Esophagus (tissue), 2 donors: Measurements from ENCODE around the gene TPRN. TPM values are rescaled to one million over a fixed set of nuclear protein-coding genes. Genes with fewer than 3 reads are reported as not detected.

Experiments used
- H3K27ac ChIP-seq, 2 donors: one replicate each; pipeline ENCODE4 v1.5.1; 2013; ENCODE audit warnings: low read depth in 2 of 2, mild to moderate bottlenecking in 2 of 2, inconsistent platforms in 1 of 2, low read length in 1 of 2, moderate library complexity in 1 of 2
- H3K27me3 ChIP-seq, 2 donors: one replicate each; pipeline ENCODE4 v1.6.1; 2013; ENCODE audit warnings: low read length in 2 of 2, control low read depth in 1 of 2, mild to moderate bottlenecking in 1 of 2; ENCODE audit not compliant: insufficient read depth in 2 of 2, control insufficient read depth in 1 of 2
- H3K36me3 ChIP-seq, 2 donors: one replicate each; pipeline ENCODE4 v1.6.1; 2013; ENCODE audit warnings: low read length in 1 of 2; ENCODE audit not compliant: control insufficient read depth in 2 of 2, insufficient read depth in 2 of 2
- H3K4me1 ChIP-seq, 2 donors: one replicate each; pipeline ENCODE4 v1.6.1; 2013; ENCODE audit warnings: low read length in 1 of 2; ENCODE audit not compliant: control insufficient read depth in 2 of 2, insufficient read depth in 2 of 2
- H3K4me3 ChIP-seq, 2 donors: one replicate each; pipeline ENCODE4 v1.5.1; 2013; ENCODE audit warnings: low read length in 2 of 2, mild to moderate bottlenecking in 2 of 2, low read depth in 1 of 2, moderate library complexity in 1 of 2
- H3K9me3 ChIP-seq, 2 donors: one replicate each; pipeline ENCODE4 v1.6.1; 2013; ENCODE audit warnings: mild to moderate bottlenecking in 2 of 2, low read depth in 1 of 2, low read length in 1 of 2, moderate library complexity in 1 of 2; ENCODE audit not compliant: control insufficient read depth in 2 of 2, insufficient read depth in 1 of 2
- WGBS, 2 donors: extraction: QIAGEN DNeasy Blood & Tissue Kit; methylation state at CpG; one replicate each; pipeline ENCODE4 v1.1.7; 2013; 5-methylcytosine and 5-hydroxymethylcytosine counted together
- polyA plus RNA-seq, 2 donors: library from polyadenylated mRNA; stranded (reverse); fragments of 200-250 nt; gene quantifications; one replicate each; pipeline ENCODE4 v1.2.3, GENCODE V29; 2013
- donor health status: healthy with polysubstance abuse.
- donor health status: Bipolar disorder and iron deficiency.

Gene TPRN
- polyA plus RNA-seq, 2 donors, result 12.8 to 19.9 TPM

DNA sequence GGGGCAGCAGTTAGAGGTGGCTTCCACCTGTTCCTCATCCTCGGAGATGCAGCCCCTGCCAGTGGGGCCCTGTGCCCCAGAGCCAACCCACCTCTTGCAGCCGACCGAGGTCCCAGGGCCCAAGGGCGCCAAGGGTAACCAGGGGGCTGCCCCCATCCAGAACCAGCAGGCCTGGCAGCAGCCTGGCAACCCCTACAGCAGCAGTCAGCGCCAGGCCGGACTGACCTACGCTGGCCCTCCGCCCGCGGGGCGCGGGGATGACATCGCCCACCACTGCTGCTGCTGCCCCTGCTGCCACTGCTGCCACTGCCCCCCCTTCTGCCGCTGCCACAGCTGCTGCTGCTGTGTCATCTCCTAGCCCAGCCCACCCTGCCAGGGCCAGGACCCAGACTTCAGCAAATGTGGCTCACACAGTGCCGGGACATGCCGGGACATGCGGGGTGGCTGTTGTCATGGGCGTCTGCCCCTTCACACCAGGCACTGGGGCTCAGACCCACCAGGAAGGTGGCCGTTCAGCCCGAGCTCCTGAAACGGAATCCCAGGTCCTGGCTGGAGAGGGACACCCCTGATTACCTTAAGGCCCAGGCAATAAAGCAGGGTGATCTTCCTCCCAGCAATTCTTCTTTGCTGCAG, 25.3 kb upstream of the TPRN start:
- Histone ChIP-seq H3K27me3 (no peaks in the 10 kb centered on the region), H3K27ac (peak overlapping the region; percentile 93 to 94), H3K4me1 (peaks cover 3 to 25% of the 10 kb centered on the region in 2 donors), H3K36me3 (peaks cover 0 to 8% of the 10 kb centered on the region in 2 donors), H3K4me3 (peak overlapping the region; percentile 64 to 66), H3K9me3 (no peaks in the 10 kb centered on the region)
- WGBS, 2 donors, result 74 to 78% methylated on average over 20 to 21 of the region's 21 CpGs

DNA sequence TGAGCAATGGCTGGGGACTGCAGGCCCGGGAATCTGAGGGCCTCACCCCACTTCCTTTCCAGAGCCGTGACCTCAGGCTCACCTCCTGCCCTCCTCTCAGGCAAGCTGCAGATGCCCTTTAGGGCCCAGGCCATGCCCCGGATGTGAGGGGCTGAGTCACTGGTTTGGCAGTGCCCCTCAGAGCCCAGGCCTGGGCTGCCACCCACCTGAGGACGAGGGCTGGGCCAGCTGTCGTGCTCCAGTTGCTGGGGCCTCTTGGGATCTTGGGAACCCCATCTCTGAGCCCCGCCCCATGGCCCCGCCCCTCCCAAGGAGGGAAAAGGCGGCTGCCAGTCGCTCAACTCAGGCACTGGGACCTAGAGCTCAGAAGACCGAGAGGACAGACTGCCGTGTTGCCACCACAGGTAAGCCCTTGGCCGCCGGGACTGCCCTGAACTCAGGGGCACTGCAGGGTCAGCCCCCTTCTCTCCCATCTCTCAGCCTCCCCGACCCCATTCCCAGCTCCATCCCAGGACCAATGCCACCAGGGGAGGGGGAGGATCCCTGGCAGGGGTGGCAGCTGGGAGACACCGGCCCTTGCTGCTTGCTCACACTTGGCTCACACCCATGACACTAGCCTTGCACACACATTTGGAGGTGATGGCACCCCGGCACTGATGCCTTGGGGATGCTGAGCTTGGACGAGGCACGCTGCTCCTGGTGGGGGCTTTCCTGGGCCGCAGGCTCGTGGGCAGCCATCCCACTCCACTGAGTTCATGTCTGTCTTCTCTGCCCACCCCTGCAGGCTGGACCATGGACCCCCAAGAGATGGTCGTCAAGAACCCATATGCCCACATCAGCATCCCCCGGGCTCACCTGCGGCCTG, 24.5 kb upstream of the TPRN start, which contains the start of gene CYSRT1:
Gene CYSRT1, plus strand, starts transcription at position 345 of the 865 bp plus-strand sequence. Its CDS starts 448 bp downstream, at position 793.
- Histone ChIP-seq H3K4me3 (peak within 1 kb of the TSS; percentile 66 to 67), H3K27ac (peak within 1 kb of the TSS; percentile 94 to 96), H3K27me3 (no peaks in the 10 kb centered on the region), H3K9me3 (no peaks in the 10 kb centered on the region), H3K36me3 (peaks cover 0 to 8% of the 10 kb centered on the region in 2 donors), H3K4me1 (peaks cover 3 to 25% of the 10 kb centered on the region in 2 donors)
- 44 to 48% methylated on average over 22 to 23 of the region's 23 CpGs for WGBS, 2 donors

DNA sequence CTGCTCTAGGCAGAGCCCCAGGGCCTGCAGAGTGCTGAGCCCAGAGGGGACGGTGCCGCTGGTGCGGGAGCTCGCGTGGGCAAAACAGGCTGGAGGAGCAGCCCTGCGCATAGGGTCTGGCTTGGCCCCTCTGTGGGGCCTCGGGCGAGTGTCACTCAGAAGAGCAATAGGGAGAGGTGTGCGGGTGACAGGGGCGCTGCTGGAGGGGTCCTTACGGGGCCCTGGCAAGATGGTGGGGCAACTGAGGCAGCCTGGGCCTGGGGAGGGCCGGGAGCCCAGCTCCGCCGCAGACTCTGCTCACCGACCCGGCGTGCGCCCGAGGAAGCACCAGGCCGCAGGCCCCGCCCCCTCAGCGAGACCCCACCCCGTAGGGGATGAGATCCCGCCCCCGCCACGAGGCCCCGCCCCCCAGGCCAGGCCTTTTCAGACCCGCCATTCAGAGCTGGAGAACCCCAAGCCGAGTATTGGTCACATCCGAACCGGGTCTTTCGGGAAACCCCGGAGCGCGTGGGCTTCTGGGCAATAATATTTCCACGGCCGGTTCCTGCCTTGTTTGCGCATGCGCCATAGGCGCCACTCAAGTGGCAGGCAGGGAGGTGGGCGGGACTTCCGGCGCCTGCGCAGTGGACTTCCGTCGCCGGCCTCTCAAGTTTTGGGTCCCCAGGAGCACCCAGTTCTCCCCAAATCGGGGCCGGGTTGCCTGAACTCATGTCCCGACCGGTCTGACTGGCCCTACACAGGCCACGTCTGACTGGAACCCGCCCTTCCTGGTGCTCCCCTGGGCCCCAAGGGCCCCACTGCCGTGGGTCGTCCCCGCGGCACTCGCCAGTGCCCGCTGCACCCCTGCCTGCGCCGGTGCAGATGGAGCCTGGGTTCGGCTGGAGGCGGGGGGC, 22.8 kb upstream of the TPRN start:
- Histone ChIP-seq H3K4me1 (peaks cover 3 to 33% of the 10 kb centered on the region in 2 donors), H3K4me3 (peak overlapping the region; percentile 66 to 67), H3K36me3 (peaks cover 0 to 18% of the 10 kb centered on the region in 2 donors), H3K9me3 (no peaks in the 10 kb centered on the region), H3K27ac (peak overlapping the region; percentile 96), H3K27me3 (no peaks in the 10 kb centered on the region)
- 1% methylated on average over 62 to 63 of the region's 63 CpGs for WGBS, 2 donors

DNA sequence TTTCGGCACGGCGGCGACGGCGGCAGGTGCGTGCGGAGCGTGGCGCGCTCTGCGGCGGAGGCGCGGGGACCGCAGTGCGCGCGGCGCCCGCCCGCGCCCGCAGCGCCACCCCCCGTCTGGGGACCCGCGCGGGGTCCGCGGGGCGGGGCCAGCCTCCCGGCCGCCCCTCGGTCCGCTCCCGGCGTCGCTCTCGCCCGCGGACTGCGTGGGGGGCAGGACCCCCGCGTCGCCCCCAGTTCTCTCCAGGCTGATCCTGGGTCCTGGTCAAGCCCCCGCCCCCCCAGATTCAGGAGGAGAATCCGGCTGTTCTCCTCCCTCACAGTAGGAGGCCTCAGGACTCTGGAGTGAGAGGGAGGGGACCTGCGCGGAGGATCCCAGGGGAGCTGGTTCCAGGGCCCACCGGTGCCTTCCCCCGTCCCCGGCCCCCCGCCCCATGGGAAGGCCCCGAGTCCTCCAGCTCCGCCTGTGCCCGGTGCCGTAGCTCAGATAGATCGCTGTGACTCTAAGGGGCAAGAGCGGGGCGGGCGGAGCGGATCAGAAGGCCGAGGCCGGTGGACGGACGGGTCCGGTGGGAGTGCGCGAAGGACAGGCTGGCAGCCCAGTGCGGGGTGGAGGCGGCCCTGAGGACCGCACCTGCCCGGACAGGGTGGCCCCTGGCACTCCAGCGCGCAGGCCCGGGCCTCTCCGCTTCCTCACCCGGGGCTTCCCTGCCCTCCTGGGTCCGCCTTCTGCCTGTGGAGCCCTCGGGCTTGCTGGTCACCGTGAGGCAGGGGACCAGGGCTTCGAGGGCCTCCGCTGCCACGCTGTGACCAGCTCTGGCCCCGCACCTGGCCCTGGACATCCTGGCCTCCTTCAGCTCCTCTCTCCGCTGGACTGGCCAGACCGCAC, 21.9 kb upstream of the TPRN start, which contains the start of gene RNF208:
Gene RNF208, minus strand, starts transcription at position 51 of the 888 bp plus-strand sequence. CDS start 1,028 bp downstream, outside the sequence.
- peaks cover 0 to 18% of the 10 kb centered on the region in 2 donors for H3K36me3 ChIP-seq
- H3K4me1 ChIP-seq, result peaks cover 0 to 39% of the 10 kb centered on the region in 2 donors
- H3K4me3 ChIP-seq, result peak within 1 kb of the TSS; percentile 52 to 66
- no peaks in the 10 kb centered on the region for H3K27me3 ChIP-seq
- WGBS, 2 donors, result 4 to 6% methylated on average over 40 to 88 of the region's 88 CpGs
- no peaks in the 10 kb centered on the region for H3K9me3 ChIP-seq
- peak within 1 kb of the TSS; percentile 96 for H3K27ac ChIP-seq

DNA sequence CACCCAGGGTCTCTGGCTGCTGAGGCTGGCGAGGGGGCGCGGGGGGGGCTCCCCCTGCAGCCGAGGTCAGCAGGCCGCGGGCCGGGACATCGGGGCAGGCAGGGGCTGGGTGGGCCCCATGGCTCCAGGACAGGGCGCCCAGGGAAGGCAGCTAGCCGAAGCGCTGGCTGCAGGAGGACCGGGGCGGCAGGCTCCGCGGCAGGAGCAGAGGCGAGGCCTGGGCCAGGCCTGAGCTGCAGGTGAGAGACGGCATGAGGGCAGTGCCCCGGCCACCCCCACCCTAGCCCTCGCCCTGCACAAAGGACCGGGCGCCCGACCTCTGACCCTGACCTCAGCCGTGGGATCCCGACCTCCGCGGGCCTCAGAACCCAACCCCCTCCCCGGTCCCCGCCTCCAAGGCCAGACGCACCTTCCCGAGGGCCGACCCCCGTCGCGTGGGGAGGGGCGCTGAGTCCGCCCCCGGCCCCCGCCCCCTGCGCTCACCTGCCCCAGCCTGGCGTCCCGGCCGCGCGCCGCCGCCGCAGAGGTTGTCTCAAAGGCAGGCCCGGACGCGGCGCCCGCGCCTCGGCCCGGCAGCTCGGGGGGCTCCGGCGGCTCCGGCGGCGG, 21.1 kb upstream of the TPRN start:
- Histone ChIP-seq H3K9me3 (no peaks in the 10 kb centered on the region), H3K27me3 (no peaks in the 10 kb centered on the region), H3K4me3 (peak overlapping the region; percentile 36 to 66), H3K4me1 (peaks cover 0 to 37% of the 10 kb centered on the region in 2 donors), H3K27ac (peak overlapping the region; percentile 96), H3K36me3 (peaks cover 0 to 19% of the 10 kb centered on the region in 2 donors)
- 6 to 7% methylated on average over 31 to 61 of the region's 61 CpGs for WGBS, 2 donors

DNA sequence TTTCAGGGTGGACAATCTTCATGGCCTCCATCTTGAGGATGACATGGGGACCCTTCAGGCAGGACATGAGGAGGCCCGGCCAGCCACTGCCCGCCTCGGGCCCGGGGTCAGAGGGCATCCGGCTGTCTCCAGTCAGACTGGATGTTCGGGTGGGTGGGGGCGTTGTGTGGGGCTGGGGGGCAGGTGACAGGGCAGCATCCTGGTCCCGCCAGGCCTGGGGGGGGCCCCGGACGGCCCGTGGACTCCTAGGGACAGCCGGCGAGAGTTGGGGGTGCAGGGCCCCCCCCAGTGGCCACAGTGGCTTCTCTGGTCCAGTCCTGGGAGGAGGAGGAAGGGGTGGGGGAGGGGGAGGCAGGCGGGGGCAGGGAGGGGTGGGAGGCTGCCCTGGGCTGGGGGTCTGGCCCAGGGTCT, 20.6 kb upstream of the TPRN start:
- Histone ChIP-seq H3K36me3 (peaks cover 0 to 21% of the 10 kb centered on the region in 2 donors), H3K9me3 (no peaks in the 10 kb centered on the region), H3K27ac (no peak overlapping the region), H3K27me3 (no peaks in the 10 kb centered on the region), H3K4me1 (peaks cover 0 to 35% of the 10 kb centered on the region in 2 donors), H3K4me3 (peak overlapping the region in 1 of 2 donors; percentile 66)
- 79 to 82% methylated on average over 13 to 14 of the region's 14 CpGs for WGBS, 2 donors

DNA sequence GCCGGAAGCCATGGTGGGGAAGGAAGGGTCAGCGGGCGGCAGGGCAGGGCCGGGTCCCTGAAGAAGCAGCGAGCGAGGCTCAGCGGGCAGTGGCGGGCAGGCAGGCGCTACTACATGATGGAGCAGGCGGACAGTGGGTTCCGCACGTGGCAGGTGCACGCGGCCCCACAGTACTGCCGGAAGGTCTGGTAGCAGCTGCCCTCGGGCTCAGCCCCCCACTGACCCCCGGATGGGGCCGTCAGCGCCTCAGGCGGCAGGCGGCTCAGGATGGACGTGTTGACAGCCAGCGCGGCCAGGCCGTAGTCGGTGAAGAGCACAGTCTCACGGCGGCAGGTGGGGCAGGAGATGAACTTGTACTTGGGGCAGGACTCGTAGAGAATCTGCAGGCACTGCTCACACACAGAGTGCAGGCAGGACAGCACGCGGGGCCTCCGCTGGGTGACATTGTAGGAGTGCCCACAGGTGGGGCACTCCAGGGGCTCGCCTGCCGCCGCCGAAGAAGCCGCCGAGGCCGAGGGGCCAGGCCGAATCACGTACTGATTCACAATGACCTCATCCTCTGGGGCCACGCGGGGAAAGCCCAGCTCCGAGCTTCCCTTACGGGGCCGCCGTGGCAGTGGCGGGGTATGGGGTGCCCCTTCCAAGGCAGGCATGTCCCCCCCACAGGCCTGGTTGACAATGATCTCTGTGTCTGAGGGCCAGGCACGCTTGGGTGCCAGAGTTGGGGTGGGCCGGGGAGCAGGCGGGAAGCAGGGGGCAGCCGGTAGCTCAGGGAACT, 20.0 kb upstream of the TPRN start:
- Histone ChIP-seq H3K27ac (no peak overlapping the region), H3K4me1 (peaks cover 0 to 32% of the 10 kb centered on the region in 2 donors), H3K4me3 (no peak overlapping the region), H3K36me3 (peaks cover 0 to 17% of the 10 kb centered on the region in 2 donors), H3K27me3 (no peaks in the 10 kb centered on the region), H3K9me3 (no peaks in the 10 kb centered on the region)
- 89 to 91% methylated on average over 41 to 52 of the region's 52 CpGs for WGBS, 2 donors
